WTC11 (cell line): Measurements from ENCODE around the gene PSME2.

ENCODE experiments used
- ATF1 ChIP-seq: sonication (generic); formaldehyde crosslinking; IDR thresholded peaks from 2 replicates; pipeline ENCODE4 v1.8.1; 2023; ENCODE audit warnings: mild to moderate bottlenecking, moderate library complexity, missing genetic modification reagents
- FOXK1 ChIP-seq: sonication (generic); formaldehyde crosslinking; IDR thresholded peaks from 2 replicates; pipeline ENCODE4 v1.8.0; 2022; ENCODE audit warnings: mild to moderate bottlenecking, moderate library complexity, missing genetic modification reagents
- JUN ChIP-seq: sonication (generic); formaldehyde crosslinking; IDR thresholded peaks from 2 replicates; pipeline ENCODE4 v1.8.0; 2023; ENCODE audit warnings: mild to moderate bottlenecking, missing genetic modification reagents
- MAX ChIP-seq: sonication (generic); formaldehyde crosslinking; IDR thresholded peaks from 2 replicates; pipeline ENCODE4 v1.8.0; 2022; ENCODE audit warnings: mild to moderate bottlenecking, missing genetic modification reagents
- NR1H2 ChIP-seq: sonication (generic); formaldehyde crosslinking; IDR thresholded peaks from 2 replicates; pipeline ENCODE4 v1.9.0; 2021; ENCODE audit warnings: mild to moderate bottlenecking, moderate library complexity, missing genetic modification reagents
- NR3C1 ChIP-seq: sonication (generic); formaldehyde crosslinking; conservative IDR thresholded peaks from 2 replicates; pipeline ENCODE4 v1.8.1; 2023; ENCODE audit warnings: low read depth, mild to moderate bottlenecking, missing genetic modification reagents
- RELA ChIP-seq: sonication (generic); formaldehyde crosslinking; IDR thresholded peaks from 2 replicates; pipeline ENCODE4 v1.8.1; 2022; ENCODE audit warnings: missing genetic modification reagents, mild to moderate bottlenecking, borderline replicate concordance
- TF ChIP-seq, protein P1 (sequence below): fragments of 200-600 bp; IDR thresholded peaks from 2 replicates; pipeline ENCODE4 v1.8.0; 2022; ENCODE audit warnings: antibody characterized with exemption

DNA sequence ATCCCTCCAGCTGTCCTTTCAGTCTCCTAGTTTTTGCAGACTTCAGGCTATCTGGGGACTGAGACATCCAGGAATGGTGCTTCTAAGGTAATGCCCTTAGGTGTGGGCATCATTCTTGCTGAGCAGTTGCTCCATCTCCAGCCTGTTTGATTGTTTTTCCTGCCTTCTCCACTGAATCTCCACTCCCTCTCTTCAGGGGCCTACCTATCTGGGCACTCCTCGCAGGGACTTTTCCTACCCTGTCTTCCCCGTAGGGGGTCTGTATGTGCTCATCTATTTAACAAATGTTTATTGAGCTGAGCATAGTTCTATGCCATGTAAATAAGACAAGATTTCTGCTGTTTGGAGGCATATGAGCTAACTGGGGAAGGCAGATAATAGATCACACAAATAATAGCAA lies 13.4 kb downstream of the PSME2 start:
- TF ChIP-seq FOXK1 (CRISPR knock-in tag) (no peak), RELA (CRISPR knock-in tag) (no peak), NR1H2 (CRISPR knock-in tag) (no peak), NR3C1 (CRISPR knock-in tag) (no peak), ATF1 (CRISPR knock-in tag) (no peak), JUN (CRISPR knock-in tag) (no peak), MAX (CRISPR knock-in tag) (no peak)
- TF ChIP-seq, protein P1, sequence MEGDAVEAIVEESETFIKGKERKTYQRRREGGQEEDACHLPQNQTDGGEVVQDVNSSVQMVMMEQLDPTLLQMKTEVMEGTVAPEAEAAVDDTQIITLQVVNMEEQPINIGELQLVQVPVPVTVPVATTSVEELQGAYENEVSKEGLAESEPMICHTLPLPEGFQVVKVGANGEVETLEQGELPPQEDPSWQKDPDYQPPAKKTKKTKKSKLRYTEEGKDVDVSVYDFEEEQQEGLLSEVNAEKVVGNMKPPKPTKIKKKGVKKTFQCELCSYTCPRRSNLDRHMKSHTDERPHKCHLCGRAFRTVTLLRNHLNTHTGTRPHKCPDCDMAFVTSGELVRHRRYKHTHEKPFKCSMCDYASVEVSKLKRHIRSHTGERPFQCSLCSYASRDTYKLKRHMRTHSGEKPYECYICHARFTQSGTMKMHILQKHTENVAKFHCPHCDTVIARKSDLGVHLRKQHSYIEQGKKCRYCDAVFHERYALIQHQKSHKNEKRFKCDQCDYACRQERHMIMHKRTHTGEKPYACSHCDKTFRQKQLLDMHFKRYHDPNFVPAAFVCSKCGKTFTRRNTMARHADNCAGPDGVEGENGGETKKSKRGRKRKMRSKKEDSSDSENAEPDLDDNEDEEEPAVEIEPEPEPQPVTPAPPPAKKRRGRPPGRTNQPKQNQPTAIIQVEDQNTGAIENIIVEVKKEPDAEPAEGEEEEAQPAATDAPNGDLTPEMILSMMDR = no peak
